Prostate gland (tissue), 2 donors: ENCODE measurements around the gene FAF2.

Experiments
- CTCF ChIP-seq, 4 experiments: fragments of 200-600 bp in 2 of 4; fragments of 450-650 bp in 2 of 4; sonication (generic) in 2 of 4; IDR thresholded peaks; 1 replicate in 3 of 4; 2 replicates in 1 of 4; pipeline ENCODE4 v1.5.1; 2016 to 2019; ENCODE audit warnings: antibody characterized with exemption in 4 of 4, mild to moderate bottlenecking in 2 of 4, moderate library complexity in 2 of 4
- POLR2A ChIP-seq: fragments of 450-650 bp; IDR thresholded peaks from one replicate; pipeline ENCODE4 v1.6.1; 2016; ENCODE audit warnings: antibody characterized with exemption, mild to moderate bottlenecking
- POLR2AphosphoS5 ChIP-seq: sonication (generic); formaldehyde crosslinking; IDR thresholded peaks from one replicate; pipeline ENCODE4 v1.6.1; 2017; ENCODE audit warnings: antibody characterized with exemption

- TF ChIP-seq CTCF (IDR thresholded peaks at IDR 0.05) = no peak
- no peak for TF ChIP-seq POLR2AphosphoS5
- TF ChIP-seq POLR2A = no peak
Measured at GRCh38 chr5:176432707-176433106, 15.5 kb upstream of the FAF2 start.
